ENCODE measurements around the gene CCDC57.
"Not testable (repeated sequence)": the region's sequence is repeated elsewhere in the genome, so short reads cannot be mapped to it uniquely, and the experiment has no call there.

Gene CCDC57

DNA sequence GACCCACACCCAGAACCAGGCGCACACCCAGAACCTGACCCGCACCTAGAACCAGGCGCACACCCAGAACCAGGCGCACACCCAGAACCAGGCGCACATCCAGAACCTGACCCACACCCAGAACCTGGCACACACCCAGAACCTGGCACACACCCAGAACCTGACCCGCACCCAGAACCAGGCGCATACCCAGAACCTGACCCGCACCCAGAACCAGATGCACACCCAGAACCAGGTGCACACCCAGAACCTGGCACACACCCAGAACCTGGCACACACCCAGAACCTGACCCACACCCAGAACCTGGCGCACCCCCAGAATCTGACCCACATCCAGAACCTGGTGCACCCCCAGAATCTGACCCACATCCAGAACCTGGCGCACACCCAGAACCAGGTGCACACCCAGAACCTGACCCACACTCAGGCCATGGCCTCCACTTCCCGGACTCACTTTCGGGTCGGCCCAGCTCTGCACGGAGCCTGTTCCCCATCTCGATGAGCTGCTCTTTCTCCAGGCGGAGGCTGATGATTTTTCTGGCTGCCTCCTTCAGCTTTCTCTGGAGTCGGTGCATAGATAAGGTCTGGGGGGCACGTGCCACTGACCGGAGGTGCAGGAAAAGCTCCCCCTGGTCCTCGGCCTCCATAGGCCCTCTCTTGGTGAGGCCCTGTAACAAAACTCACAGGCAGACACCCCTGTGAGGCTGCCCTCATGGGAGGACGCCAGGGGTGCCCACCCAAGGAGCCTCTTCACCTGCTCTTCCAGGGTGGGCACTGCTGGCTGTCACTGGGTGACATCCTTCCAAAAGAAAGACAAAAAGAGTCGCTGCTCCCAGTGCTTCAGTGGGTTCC, 61.3 kb downstream of the CCDC57 start:
- no peak for DNase-seq

DNA sequence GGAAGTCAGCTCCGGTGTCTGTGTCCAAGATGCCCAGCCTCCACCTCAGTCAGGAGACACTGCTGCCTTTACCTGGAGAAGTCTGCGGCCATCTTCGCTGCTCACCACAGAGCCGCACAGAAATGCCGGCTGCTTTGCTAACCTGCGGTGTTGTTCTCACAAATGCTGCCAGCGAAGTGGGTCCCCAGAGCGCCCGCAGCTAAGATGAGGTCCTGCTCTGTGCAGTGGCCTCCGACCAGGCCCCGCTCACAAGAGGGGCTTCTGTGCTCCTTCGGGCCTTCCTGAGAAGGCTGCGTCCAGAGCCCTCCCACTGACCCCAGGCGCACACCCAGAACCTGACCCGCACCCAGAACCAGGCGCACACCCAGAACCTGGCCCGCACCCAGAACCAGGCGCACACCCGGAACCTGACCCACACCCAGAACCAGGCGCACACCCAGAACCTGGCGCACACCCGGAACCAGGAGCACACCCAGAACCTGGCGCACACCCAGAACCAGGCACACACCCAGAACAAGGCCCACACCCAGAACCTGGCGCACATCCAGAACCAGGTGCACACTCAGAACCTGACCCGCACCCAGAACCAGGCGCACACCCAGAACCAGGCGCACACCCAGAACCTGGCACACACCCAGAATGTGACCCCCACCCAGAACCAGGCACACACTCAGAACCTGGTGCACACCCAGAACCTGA, 63.1 kb downstream of the CCDC57 start:
- DNase-seq = no peak

DNA sequence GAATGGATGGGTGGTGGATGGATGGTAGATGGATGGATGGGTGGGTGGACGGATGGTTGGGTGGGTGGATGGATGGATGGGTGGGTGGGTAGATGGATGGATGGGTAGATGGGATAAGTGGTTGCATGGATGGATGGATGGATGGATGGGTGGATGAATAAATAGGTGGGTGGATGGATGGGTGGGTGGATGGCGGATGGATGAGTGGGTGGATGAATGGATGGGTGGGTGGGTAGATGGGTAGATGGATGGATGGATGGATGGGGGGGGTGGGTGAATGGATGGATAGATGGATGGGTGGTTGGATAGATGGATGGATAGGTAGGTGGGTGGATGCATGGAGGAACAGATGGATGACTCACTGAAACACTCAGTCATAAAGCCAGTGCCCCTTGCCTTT, 63.6 kb downstream of the CCDC57 start:
- no peak for DNase-seq

DNA sequence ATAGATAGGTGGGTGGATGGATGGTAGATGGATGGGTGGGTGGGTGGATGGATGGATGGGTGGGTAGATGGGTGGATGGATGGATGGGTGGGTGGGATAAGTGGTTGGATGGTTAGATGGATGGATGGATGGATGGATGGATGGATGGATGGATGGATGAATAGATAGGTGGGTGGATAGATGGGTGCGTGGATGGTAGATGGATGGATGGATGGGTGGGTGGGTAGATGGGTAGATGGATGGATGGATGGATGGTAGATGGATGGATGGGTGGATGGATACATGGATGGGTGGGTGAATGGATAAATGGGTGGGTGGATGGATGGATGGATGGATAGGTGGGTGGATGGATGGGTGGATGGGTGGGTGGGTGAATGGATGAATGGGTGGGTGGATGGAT, 64.6 kb downstream of the CCDC57 start:
- no peak for DNase-seq

DNA sequence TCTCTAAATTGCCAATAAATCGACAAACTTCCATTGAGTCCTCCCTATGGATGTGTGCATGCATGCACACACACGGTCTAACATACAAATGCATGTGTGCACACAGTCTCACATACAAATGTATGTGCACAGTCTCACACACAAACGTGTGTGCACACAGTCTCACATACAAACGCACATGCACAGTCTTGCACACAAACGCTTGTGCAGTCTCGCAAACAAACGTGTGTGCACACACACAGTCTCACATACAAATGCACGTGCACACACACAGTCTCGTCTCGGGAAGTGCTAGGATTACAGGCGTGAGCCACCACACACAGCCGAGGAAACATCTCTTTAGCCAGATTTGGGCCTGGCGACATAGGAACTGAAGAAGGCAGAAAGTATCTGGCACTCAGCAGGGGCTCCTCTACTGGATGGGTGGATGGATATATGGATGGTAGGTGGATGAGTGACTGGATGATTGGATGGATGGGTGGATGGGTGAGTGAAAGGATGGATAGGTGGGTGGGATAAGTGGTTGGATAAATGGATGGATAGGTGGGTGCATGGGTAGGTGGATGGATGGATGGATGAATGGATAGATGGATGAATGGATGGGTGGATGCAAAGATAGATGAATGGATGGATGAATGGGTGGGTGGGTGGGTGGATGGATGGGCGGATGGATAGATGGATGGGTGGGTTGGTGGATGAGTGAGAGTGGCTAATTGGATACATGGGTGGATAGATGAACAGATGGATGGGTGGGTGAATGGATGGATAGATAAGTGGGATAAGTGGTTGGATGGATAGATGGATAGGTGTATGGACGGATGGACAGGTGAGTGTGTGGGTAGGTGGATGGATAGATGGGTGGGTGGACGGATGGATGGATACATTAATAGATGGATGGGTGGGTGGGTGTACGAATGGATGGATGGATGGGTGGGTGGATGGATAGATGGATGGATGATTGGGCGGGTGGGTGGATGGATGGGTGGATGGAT, 65.7 kb downstream of the CCDC57 start:
- DNase-seq = no peak

DNA sequence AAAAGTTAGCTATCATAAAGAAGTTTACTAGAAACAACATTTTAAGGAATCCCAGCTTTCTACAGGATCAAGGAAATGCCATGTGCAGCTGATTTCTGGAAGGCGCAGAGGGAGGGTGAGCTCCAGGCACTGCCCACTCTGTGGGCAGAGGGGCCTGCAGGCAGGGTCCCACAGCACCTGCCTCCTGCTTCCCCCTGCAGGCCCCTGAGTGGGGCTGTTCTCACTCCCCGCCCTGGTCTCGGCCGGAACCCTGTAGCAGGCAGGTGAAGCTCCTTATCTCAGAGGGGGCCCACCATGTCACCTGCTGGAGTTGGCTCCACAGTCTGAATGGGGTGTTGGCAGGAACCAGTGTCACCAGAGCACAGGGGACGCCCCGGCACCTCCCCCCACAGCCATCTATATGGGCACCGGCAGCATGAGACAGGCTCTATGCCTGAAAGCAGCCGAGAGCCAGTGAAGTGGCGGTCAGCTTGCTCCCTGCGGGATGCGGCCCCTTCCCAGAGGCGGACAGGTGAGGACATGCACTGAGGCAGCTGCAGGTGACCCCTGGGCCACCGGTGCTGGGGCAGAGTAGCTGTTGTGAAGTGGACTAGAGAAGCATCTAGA, 67.0 kb downstream of the CCDC57 start:
- DNase-seq = no peak

DNA sequence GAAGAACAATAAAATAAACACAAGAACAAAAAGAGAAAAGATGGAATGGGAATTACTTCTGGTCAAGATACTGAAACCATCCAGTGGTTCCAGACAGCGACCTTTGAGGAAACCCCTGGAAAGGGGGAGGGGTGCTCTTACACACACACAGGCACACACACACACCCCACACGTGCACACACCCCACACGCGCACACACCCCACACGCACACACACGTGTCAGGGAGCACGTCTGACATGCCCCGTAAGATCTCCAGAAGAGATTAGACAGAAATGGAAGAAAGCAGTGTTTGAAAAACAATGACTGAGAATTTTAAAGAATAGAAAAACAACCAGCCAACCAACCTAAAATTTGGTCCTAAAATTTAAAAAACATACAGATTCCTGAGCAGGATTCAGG, 69.3 kb downstream of the CCDC57 start:
- DNase-seq = no peak

DNA sequence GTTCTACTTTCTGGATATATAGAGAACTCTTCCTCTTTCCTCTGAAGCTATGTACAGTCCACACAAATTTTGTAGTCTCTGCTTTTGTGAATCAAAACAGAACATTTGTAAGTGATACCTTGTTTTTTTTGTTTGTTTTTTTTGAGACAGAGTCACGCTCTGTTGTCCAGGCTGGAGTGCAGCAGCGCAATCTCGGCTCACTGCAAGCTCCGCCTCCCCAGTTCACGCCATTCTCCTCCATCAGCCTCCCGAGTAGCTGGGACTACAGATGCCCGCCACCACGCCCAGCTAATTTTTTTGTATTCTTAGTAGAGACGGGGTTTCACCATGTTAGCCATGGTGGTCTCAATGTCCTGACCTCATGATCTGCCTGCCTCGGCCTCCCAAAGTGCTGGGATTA, 72.7 kb downstream of the CCDC57 start:
- DNase-seq = not testable (repeated sequence)

DNA sequence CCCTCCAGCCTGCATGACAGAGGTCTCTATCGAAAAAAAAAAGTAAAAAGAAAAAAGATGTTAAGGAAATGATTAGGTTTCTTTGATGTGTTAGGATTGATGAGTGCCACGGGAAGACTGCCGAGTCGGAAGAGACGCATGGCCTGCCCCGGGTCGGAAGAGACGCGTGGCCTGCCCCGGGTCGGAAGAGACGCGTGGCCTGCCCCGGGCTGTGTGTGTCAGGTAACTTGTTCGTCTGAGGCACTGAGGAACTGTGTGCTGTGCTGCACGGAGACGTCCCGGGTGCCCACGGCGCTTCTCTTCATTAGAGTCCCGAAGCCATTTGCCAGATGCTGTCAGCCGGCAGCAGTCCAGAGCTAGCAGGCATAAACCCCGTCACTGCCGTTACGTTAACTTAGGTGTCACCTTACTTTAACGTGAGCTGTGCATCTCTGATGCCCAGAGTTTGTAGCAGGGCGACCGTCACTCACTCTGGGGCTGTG, 74.1 kb downstream of the CCDC57 start:
- no peak for DNase-seq

DNA sequence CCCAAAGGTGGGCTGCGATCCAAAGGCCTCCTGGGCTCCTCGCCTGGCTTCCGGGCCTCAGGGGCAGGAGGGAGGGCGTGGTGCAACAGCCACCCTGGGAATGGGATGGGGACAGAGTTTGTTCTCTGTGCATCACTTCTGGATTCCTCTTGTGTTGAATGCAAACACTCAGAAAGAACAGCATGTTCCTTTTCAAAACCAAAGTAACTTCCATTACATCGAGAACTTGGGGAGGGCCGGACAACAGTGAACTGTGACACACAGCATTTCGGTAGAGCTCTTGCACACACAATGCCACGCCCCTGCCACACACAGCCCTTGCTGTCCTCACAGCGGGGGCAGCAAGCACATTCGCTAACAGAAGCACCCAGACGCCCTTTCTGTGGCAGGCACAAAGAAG, 78.5 kb downstream of the CCDC57 start:
- DNase-seq = no peak

DNA sequence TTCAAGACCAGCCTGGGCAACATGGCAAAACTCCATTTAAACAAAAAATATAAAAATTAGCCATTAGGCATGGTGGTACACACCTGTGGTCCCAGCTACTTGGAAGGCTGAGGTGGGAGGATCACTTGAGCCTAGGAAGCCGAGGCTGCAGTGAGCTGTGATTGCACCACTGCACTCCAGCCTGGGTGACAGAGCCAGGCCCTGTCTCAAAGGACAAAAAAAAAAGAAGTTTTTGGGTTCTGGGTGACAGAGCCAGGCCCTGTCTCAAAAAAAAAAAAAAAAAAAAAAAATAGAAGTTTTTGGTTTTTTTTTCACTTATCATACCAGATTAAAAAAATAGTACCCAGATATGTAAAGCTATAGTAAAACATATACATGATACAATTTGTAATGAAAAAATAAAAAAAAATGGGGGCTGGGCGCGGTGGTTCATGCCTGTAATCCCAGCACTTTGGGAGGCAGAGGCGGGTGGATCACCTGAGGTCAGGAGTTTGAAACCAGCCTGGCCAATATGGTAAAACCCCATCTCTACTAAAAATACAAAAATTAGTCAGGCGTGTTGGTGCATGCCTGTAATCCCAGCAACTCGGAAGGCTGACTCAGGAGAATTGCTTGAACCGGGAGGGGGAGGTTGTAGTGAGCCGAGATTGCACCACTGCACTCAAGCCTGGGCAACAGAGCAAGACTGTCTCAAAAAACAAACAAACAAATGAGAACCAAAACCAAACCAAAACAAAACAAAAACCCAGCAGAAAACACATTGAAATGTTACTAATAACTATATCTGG, 79.3 kb downstream of the CCDC57 start:
- not testable (repeated sequence) for DNase-seq

DNA sequence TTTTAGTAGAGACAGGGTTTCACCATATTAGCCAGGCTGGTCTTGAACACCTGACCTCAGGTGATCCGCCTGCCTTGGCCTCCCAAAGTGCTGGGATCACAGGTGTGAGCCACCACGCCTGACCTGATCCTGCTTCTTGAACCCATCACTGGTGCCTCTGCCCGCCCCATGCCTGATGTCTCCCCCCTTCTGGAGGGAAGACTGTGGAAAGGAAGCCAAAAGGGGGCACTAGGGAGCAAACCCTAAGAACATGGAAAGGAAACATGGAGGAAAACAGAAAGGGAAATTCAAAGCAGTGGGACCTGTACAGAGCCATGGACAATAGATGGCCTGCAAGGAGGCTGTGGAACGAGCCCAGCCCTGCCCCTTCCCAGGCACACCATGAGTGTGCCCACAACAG, 83.5 kb downstream of the CCDC57 start:
- DNase-seq = no peak

DNA sequence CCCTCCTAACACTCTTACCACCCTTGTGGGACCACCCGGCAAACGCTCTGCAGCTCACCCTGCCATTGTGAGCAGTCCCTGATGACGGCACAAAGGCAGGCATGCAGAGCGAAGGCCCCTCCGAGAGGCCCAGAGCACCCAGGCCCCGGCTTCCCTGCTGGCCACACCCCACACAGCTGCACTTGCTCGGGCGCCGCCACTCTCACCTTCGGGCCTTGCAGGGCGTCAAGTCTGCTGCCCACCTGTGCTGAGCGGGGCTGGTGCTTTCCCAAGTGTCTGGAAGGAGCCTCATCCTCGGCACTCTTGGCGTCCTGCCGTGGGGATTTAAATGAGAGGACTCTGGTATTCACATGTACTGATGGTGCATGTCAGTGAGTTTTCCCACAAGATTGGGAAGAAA, 84.4 kb downstream of the CCDC57 start:
- DNase-seq = no peak

DNA sequence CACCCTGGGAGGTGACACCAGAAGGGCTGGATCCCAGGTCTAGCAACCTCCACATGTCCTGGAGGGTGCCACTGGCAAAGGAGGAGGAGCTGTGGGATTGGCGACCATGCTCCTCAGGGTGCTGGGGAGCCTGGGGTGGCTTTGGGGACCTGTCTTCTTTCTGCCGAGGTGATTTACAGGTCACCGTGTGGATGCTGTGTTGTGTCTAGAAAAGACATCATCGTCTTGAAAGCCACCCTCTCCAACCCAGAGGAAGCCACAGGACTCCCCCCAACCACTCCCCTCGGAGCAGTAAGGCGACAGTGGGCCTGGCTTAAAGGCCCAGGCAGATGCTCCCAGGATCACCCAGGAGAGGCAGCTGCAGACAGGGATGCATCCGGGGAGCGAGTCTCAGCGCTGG, 84.9 kb downstream of the CCDC57 start:
- no peak for DNase-seq

DNA sequence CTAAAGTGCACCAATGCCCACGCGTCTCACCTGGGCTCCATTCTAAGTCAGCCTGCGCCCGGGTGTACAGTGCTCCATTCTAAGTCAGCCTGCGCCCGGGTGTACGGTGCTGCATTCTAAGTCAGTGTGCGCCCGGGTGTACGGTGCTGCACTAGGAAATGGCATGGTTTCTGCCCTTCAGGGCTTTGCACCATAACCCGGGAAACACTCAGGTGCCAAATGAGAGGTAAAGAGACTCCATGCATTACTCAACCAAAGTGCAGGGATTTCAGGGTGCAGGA, 85.4 kb downstream of the CCDC57 start:
- no peak for DNase-seq

DNA sequence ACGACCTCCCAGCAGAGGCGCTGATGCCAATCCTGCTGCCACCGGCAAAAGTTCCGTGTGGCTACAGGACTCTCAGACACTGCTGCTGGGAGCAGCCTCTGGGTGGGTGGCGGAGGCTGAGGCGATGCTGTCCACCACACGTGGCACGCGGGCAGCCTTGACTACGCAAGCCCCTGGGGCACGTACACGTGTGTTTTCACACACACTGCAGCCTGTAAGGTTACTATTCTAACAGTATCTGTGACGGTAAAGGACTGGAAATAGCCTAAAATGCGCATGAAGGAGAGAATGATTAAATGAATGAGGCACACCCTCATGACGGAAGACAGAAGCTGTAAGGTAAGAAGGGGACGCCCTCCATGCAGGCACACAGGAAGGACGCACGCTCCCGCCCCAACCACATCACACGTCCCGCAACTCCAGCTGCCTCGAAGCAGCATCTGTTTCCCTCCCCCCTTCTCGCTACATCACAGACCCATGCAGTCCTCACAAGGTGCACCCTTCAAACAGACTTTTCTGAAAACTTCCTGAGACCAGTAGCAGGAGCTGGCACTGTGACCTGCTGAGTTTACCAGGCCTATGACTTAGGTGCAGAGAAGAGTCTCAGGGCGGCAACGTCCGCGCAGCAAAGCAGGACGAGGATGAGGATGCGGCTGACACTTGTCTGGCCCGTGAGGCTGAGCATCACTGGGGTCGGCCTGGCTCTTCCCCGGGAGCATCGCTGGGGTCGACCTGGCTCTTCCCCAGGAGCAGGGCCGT, 85.9 kb downstream of the CCDC57 start:
- DNase-seq = no peak

DNA sequence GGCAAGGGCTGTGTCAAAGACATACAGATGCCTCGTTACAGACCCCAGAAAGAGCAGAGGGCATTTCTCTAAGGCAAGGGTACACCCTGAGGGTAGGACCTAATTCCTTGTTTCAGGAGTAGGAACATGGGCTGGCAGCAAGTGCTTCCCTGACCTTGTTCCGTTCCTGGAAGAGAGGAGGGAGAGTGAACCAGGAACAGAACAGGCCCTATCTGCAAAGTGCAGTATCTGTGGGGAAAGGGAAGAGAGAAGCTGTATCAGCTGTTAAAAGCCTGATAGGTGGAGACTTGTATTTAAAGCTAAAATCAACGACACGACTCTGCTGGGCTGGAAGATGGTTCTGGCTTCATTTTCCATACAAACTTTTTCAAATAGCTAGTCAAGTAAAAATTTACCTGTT, 88.5 kb downstream of the CCDC57 start:
- DNase-seq = no peak

DNA sequence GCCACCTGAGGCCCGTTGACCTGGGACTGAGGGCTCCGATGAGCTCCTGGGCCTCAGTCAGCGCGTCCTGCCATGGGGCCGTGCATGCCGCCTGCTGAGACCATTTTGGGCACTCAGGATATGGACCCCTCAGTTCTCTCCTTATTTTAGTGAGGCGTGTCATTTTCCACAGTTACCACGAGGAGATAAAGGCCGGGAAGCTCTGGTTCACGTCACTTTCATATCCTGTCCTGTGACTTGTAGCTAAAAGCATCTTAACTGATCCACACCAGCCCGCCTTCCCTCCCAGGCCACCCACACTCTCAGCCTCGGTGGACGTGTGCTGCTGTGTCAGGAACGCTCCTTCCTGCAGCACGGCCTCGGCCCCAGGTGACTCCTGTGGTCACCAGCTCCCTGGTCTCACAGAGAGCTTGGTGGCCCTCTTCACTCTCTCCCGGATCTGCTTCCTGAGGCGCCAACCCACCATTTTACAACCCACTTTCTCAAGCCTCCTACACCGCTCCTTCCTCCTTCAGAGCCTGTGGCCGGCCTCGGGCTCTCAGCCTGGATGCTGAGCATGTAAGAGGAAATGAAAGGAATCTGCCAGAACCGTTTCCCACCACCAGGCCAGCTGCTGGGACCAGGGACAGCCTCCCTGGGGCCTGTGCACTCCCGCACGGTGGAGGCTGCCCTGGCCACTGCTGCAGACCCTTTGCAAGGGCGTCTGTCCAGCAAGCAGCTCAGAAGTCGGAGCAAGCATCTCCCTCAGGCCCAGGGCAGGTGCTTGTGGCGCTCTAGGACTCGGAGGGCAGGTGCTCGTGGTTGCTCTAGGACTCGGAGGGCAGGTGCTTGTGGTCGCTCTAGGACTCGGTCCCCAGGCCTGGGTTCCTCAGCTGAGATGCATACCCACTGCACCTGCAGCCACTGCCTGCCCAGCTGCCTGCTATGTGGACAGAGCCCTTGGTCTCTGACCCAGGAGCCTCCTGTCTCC, 90.7 kb downstream of the CCDC57 start:
- DNase-seq = no peak

DNA sequence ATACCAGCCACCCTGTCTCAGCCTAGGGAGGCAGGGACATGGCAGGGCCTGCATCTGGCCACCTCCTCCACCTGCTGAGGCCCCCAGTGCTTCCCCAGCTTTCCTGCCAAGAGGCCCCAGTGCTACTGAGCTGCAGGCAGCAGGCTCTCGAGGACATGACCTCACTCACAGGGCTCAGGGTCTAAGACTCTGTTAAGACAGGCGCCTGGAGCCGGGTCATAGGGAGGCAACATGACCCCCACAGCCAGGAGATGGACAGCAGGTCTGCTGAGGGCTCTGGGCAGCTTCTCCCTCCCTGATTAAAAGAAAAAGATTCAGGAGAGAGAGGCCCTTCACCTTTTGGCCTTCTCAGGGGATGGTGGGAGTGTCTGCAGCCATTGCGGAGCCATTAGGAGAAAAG, 91.4 kb downstream of the CCDC57 start:
- no peak for DNase-seq

DNA sequence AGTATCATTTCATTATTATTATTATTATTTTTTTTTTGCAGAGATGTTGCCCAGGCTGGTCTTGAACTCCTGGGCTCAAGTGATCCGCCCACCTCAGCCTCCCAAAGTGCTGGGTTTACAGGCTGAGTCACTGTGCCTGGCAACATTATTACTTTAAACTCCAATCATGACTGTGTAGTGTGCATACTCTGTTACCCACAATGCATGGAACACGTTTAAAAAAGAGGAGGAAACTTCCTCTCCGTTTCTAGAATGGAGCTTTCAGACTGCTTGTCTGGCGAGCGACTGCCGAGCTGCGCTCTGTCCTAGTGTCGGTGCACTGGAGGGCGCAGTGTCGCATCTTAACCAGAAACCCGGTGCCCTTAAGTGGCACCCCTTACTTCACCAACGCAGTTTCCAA, 92.5 kb downstream of the CCDC57 start:
- no peak for DNase-seq

Data from femur (tissue), 1 donor.